Measurements from ENCODE around the gene POLR3K. TPM values are rescaled to one million over a fixed set of nuclear protein-coding genes. Genes with fewer than 3 reads are reported as not detected.

The POLR3K gene
- polyA plus RNA-seq, 2 of the 4 experiments (the other 2 are of a cell fraction) = 47.6 to 50.9 TPM

GRCh38 chr16:43294-43693 is 10.1 kb downstream of the POLR3K start:
- H3K4me1 ChIP-seq = peaks cover 16% of the 10 kb centered on the region; the same call in 2 of the 3 replicates
- POLR2A ChIA-PET = no interaction called here
- no peak overlapping the region for H3K4me2 ChIP-seq
- no peak for TF ChIP-seq POLR2A (IDR thresholded peaks at IDR 0.05; ENCODE audit: low read length)
- TF ChIP-seq FOXS1 (CRISPR knock-in tag; IDR thresholded peaks at IDR 0.05) = no peak
- TF ChIP-seq, protein P1, sequence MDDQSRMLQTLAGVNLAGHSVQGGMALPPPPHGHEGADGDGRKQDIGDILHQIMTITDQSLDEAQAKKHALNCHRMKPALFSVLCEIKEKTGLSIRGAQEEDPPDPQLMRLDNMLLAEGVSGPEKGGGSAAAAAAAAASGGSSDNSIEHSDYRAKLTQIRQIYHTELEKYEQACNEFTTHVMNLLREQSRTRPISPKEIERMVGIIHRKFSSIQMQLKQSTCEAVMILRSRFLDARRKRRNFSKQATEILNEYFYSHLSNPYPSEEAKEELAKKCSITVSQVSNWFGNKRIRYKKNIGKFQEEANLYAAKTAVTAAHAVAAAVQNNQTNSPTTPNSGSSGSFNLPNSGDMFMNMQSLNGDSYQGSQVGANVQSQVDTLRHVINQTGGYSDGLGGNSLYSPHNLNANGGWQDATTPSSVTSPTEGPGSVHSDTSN (IDR thresholded peaks at IDR 0.05) = no peak
- TF ChIP-seq EHMT2 (IDR thresholded peaks at IDR 0.05; ENCODE audit: low read depth) = no peak
- no peak for TF ChIP-seq GATA3 (IDR thresholded peaks at IDR 0.05; ENCODE audit: borderline replicate concordance)
- no peak for TF ChIP-seq ZSCAN20 (CRISPR knock-in tag; IDR thresholded peaks at IDR 0.05)
- TF ChIP-seq SREBF2 (IDR thresholded peaks at IDR 0.05) = no peak
- TF ChIP-seq HES2 (IDR thresholded peaks at IDR 0.05) = no peak
- no peak for TF ChIP-seq FOSL2 (IDR thresholded peaks at IDR 0.05)
- no peak for TF ChIP-seq FOSL2 (CRISPR knock-in tag; IDR thresholded peaks at IDR 0.05)
- TF ChIP-seq HOXA7 (CRISPR knock-in tag; IDR thresholded peaks at IDR 0.05) = no peak
- ATAC-seq (no peak), FAIRE-seq (no peak), DNase-seq (ENCODE audit: low read depth in 1 of 2, low spot score in 1 of 2) (no peak)
- WGBS (ENCODE audit: missing lambda C conversion rate) = 78% methylated on average over 5 of the region's 5 CpGs
- CTCF ChIA-PET = interaction anchor here (1.9 to 3.0 kb wide), 2 partner anchors 53 to 318 kb away, joined by 4 to 16 read pairs; no protein-coding TSS in a partner anchor
- H3K9me3 ChIP-seq = no peaks in the 10 kb centered on the region
- no peak overlapping the region for H3K4me3 ChIP-seq
- no peak overlapping the region for H3K27ac ChIP-seq

GRCh38 chr16:42691-43090 is 10.7 kb downstream of the POLR3K start:
- FAIRE-seq (no peak), DNase-seq (ENCODE audit: low read depth in 1 of 2, low spot score in 1 of 2) (no peak), ATAC-seq (no peak)
- H3K27ac ChIP-seq = no peak overlapping the region
- POLR2A ChIA-PET = no interaction called here
- no peak for TF ChIP-seq JUNB (IDR thresholded peaks at IDR 0.05)
- no peak for TF ChIP-seq EP300 (IDR thresholded peaks at IDR 0.05)
- TF ChIP-seq GATA3 (IDR thresholded peaks at IDR 0.05; ENCODE audit: borderline replicate concordance) = no peak
- no peak for TF ChIP-seq USF2 (IDR thresholded peaks at IDR 0.05)
- TF ChIP-seq CEBPB (IDR thresholded peaks at IDR 0.05) = no peak
- no peak for TF ChIP-seq RFX5 (IDR thresholded peaks at IDR 0.05)
- no peak for TF ChIP-seq TFCP2L1 (CRISPR knock-in tag; IDR thresholded peaks at IDR 0.05)
- no peak for TF ChIP-seq POLR2AphosphoS2 (conservative IDR thresholded peaks at IDR 0.05; ENCODE audit: low read length)
- no peak for TF ChIP-seq MAZ (IDR thresholded peaks at IDR 0.05; ENCODE audit: borderline replicate concordance, low read depth, low read length)
- TF ChIP-seq RARB (CRISPR knock-in tag; IDR thresholded peaks at IDR 0.05) = no peak
- TF ChIP-seq NR3C1 (IDR thresholded peaks at IDR 0.05) = no peak
- no peak overlapping the region for H3K4me2 ChIP-seq
- WGBS (ENCODE audit: missing lambda C conversion rate) = 89% methylated on average over 4 of the region's 4 CpGs
- CTCF ChIA-PET = interaction anchor here (1.2 to 3.0 kb wide), 3 partner anchors 20 to 319 kb away, joined by 3 to 16 read pairs (median 4); no protein-coding TSS in a partner anchor
- H3K4me3 ChIP-seq = no peak overlapping the region
- no peaks in the 10 kb centered on the region for H3K9me3 ChIP-seq
- H3K4me1 ChIP-seq = peaks cover 16% of the 10 kb centered on the region; the same call in 2 of the 3 replicates

- no peak for FAIRE-seq
- no peak for DNase-seq (ENCODE audit: low read depth in 1 of 2, low spot score in 1 of 2)
- H3K4me2 ChIP-seq = no peak overlapping the region
- no peak overlapping the region for H3K4me3 ChIP-seq
- ChIA-PET POLR2A (no interaction called here), CTCF (interaction anchor here (1.2 to 3.0 kb wide), 3 partner anchors 21 to 320 kb away, joined by 3 to 16 read pairs (median 4); no protein-coding TSS in a partner anchor)
- peaks cover 16% of the 10 kb centered on the region; the same call in 2 of the 3 replicates for H3K4me1 ChIP-seq
- WGBS (ENCODE audit: missing lambda C conversion rate) = 93% methylated on average over 11 of the region's 11 CpGs
- no peak for ATAC-seq
- H3K27ac ChIP-seq = no peak overlapping the region
- no peaks in the 10 kb centered on the region for H3K9me3 ChIP-seq
- TF ChIP-seq, protein P2, sequence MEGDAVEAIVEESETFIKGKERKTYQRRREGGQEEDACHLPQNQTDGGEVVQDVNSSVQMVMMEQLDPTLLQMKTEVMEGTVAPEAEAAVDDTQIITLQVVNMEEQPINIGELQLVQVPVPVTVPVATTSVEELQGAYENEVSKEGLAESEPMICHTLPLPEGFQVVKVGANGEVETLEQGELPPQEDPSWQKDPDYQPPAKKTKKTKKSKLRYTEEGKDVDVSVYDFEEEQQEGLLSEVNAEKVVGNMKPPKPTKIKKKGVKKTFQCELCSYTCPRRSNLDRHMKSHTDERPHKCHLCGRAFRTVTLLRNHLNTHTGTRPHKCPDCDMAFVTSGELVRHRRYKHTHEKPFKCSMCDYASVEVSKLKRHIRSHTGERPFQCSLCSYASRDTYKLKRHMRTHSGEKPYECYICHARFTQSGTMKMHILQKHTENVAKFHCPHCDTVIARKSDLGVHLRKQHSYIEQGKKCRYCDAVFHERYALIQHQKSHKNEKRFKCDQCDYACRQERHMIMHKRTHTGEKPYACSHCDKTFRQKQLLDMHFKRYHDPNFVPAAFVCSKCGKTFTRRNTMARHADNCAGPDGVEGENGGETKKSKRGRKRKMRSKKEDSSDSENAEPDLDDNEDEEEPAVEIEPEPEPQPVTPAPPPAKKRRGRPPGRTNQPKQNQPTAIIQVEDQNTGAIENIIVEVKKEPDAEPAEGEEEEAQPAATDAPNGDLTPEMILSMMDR (IDR thresholded peaks at IDR 0.05) = no peak
- TF ChIP-seq CBX2 (IDR thresholded peaks at IDR 0.05; ENCODE audit: borderline replicate concordance, low read depth) (no peak), MAFK (IDR thresholded peaks at IDR 0.05; ENCODE audit: partially characterized antibody) (no peak), REST (IDR thresholded peaks at IDR 0.05) (no peak), KDM5A (IDR thresholded peaks at IDR 0.05) (no peak), HOXB13 (CRISPR knock-in tag; IDR thresholded peaks at IDR 0.05; ENCODE audit: low read depth) (no peak), CBX8 (IDR thresholded peaks at IDR 0.05) (no peak), JUN (IDR thresholded peaks at IDR 0.05) (no peak), HOXA7 (CRISPR knock-in tag; IDR thresholded peaks at IDR 0.05) (no peak), FOSL2 (IDR thresholded peaks at IDR 0.05) (no peak), FOSL2 (CRISPR knock-in tag; IDR thresholded peaks at IDR 0.05) (no peak), RFX5 (IDR thresholded peaks at IDR 0.05) (no peak)
Measured at GRCh38 chr16:42069-42457, 11.3 kb downstream of the POLR3K start.
